NCI-H2227 (cell line): Measurements from ENCODE around the gene ANKRD18B.
"Not testable (repeated sequence)": the region's sequence is repeated elsewhere in the genome, so short reads cannot be mapped to it uniquely, and the experiment has no call there.

Experiments
- DNase-seq: peaks from one replicate; lab custom pipeline; 2025; ENCODE audit not compliant: unreplicated experiment; lab: John Stamatoyannopoulos, UW

ANKRD18B gene

GRCh38 chr9:33523397-33524305, at the start of gene ANKRD18B:
TSS of gene ANKRD18B (plus strand) at chr9:33524251. CDS start at chr9:33524490, 239 bp downstream.
- DNase-seq: peak; percentile 62

DNA sequence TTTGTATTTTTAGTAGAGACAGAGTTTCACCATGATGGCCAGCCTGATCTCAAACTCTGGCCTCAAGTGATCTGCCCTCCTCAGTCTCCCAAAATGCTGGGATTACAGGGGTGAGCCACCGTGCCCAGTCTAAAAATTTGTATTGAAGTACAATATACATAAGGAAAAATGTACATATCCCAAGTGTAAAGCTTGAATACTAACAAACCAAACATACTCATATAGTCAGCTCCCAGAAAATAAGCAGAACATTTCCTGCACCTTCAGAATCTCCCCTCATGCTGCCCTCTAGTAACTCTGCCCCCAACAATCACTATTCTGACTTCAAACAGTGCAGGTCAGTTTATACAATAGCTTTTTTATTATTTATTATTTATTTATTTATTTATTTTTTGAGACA, 48.7 kb upstream of the ANKRD18B start:
- no peak for DNase-seq

DNA sequence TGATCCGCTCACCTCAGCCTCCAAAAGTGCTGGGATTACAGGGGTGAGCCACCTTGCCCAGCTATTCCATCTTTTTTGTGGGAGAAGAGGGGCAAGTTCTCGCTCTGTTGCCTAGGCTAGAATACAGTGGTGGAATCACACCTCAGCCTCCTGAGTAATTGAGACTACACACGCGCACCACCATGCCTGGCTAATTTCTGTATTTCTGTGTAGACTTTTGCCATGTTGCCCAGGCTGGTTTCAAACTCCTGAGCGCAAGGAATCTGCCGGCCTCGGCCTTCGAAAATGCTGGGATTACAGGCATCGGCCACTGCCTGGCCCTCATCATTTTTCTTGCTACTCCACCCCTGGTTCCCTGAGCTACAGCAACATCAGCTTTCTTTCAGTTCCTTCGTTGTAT, 47.5 kb upstream of the ANKRD18B start:
- DNase-seq: no peak

- no peak for DNase-seq
Measured at GRCh38 chr9:33480106-33480505, 43.9 kb upstream of the ANKRD18B start.

- DNase-seq: no peak
Measured at GRCh38 chr9:33480976-33481375, 43.1 kb upstream of the ANKRD18B start.

DNA sequence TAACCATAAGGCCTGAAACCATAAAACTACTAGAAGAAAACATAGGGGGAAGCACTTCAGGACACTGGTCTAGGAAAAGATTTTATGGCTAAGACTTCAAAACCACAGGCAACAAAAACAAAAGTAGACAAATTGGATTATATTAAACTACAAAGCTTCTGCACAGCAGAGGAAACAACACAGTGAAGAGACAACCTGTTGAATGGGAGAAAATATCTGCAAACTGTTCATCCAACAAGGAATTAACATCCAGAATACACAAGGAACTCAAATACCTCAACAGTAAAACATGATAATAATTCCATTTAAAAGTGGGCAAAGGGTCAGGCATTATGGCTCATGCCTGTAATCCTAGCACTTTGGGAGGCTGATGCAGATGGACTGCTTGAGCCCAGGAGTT, 38.7 kb upstream of the ANKRD18B start:
- not testable (repeated sequence) for DNase-seq

DNA sequence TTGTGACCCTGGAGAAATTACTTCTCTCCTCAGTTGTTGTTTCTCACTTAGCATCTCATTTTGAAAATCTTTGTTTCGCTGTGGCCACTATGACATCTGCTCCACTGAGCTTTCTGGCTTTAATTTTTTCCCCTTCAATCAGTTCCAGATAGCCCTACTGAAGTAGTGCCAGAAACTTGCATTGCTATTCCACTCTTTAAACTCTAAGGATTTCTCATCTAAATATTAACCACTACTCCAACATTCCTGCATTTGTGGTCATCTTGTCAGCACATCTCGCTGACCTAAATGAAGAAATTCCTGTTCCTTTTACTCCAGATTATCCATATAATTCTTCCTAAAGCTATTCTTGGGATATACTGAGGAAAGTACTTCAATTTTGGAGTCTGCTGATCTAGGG, 35.0 kb upstream of the ANKRD18B start:
- no peak for DNase-seq

DNA sequence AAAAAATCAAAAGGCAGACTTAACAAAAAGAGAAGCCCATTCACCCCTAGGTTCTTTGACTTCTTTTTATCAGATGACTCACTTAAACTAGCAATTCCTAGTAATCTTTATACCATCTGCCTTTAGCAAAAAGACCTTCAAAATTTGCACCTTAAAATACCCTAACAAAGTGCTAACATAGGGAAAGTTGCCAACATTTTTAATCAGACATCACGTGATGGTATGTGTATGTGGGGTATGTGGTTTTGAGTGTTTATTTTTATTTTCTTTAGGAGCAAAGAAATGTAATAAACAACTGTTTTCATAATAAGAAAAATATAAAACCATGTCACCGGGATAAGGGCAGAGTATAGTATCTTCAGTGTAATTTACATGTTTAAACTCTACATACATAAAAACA, 30.2 kb upstream of the ANKRD18B start:
- DNase-seq: not testable (repeated sequence)

- DNase-seq: peak; percentile 7
Measured at GRCh38 chr9:33498387-33498786, 25.7 kb upstream of the ANKRD18B start.

GRCh38 chr9:33506626-33507370, 17.3 kb upstream of the ANKRD18B start:
- DNase-seq: no peak

GRCh38 chr9:33510262-33511183, 13.5 kb upstream of the ANKRD18B start:
- DNase-seq: peak; percentile 72

GRCh38 chr9:33511184-33511517, 12.9 kb upstream of the ANKRD18B start:
- not testable (repeated sequence) for DNase-seq

GRCh38 chr9:33512535-33512934, 11.5 kb upstream of the ANKRD18B start:
- not testable (repeated sequence) for DNase-seq

GRCh38 chr9:33515342-33515995, 8.6 kb upstream of the ANKRD18B start:
- not testable (repeated sequence) for DNase-seq

DNA sequence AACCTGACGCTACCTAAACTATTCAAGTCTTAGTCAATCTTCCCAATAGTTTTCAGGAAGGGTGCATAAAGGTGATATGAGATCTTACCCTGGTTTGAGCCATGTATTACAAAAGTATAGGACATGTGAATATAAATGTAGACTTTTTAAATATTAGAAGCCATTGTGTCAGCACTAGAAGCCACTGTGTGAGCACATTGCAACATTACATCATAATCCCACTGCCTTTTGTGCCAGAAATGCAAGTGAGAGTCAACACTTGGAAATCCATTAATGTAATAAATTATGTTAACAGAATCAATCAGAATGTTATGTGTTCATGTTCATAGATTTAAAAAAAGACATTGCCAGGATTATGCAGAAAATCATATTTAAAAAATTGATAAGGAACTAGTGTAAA, 7.7 kb upstream of the ANKRD18B start:
- not testable (repeated sequence) for DNase-seq

DNA sequence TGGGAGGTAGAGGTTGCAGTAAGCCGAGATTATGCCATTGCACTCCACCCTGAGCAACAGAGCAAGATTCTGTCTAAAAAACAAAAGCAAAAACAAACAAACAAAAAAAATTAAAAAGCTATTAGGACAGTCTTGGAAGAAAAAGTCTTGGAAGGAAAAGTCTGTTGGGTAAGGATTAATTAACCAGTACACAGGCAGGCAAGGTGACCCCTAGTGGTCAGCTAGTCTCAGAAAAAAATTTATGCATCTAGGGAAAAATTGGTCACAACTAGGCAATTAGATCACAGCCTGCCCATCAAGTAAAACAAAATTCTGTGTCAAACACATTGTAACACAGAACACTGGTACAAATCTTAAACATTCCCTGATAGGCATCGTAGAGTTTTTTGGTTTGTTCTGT, 6.7 kb upstream of the ANKRD18B start:
- peak; percentile 18 for DNase-seq

- DNase-seq: not testable (repeated sequence)
Measured at GRCh38 chr9:33517934-33518577, 6.0 kb upstream of the ANKRD18B start.

- DNase-seq: not testable (repeated sequence)
Measured at GRCh38 chr9:33521861-33522260, 2.2 kb upstream of the ANKRD18B start.

DNA sequence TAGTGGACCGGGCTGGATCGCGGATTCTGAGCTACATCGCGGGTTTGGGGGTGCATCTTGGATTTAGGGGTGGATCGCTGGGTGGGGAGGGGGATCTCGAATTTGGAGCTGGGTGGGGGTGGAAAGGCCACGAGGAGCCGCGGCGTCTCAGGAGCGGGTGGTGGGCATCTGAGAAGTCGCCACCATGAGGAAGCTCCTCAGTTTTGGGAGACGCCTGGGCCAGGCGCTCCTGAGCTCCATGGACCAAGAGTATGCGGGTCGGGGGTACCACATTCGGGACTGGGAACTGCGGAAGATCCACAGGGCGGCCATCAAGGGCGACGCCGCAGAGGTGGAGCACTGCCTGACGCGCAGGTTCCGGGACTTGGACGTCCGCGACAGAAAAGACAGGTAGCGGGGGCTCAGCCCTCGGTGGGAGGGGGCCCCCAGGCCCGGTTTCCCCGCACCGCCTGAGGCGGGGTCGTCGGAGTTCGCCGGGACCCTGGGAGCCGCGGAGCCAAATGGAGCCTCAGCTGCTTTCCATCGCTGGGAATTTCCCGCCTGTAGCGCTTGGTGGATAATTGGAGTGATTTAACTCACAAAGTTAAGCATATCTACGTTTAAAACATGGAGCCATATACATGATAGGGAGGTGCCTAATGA, 376 bp downstream of the ANKRD18B start:
- peak; percentile 15 for DNase-seq
